NCI-H2196 treated with DMSO at 0.1 percent for 48 hours (cell line): ENCODE results near the gene CHCHD6.

Experiments used
- DNase-seq: peaks from one replicate; lab custom pipeline; 2025; ENCODE audit not compliant: unreplicated experiment; lab: John Stamatoyannopoulos, UW

The CHCHD6 gene

DNA sequence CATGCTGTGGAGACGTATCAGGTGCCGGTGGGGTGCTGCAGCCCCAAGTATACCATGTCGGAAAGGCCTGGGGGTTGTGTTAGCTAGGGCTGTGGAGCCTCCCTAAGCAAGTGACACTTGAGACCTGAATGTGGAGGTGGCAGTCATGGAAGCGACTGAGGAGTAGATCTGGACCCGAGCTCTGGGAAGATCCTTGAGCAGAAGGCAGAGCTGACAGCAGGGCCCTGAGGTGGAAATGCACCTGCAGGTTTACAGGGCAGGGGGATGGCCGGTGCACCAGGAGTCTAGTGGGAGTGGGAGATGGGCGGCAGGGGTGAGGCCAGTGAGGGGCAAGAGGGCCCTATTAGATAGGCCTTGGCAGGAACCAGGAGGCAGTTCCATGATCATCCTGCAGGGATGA is 187.1 kb downstream of the CHCHD6 start:
- DNase-seq: no peak

DNA sequence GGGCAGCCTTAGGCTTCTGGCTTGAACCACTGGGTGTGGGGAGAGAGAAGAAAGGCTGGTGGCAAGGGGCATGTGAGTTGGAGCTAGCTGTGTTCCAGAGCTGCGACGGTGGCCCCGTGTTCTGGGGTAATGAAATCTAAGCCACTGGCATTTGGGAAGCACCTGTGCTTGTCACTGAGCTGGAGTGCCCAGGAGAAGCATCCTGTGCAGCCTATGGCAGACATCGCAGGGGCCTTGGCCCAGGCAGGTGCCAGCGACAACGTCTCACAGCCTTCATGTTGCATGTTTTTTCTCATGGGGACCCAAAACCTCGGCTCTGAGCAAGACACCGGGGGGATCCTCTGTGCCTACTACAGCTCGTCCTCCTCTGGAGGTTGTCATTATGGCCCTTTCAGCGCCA is 187.8 kb downstream of the CHCHD6 start:
- DNase-seq: no peak

DNA sequence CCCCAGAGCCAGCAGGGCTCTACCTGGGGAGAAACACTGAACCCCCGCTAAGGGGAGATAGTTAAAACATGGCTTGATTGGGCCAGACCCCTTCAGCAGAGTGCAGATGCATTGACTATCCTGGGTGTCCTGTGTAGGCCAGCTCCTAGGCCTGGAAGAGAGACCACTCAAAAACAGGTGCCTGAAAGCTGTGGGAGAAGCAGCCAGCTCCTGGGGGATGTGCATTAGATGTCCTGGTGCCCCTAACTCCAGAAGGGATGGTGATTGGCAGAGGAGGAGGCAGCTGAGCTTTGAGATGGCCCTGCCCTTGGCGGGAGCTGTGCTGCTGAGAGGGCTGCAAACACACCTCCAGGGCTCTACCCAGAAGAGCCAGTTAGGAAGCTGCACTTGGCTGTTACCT is 189.6 kb downstream of the CHCHD6 start:
- no peak for DNase-seq

DNA sequence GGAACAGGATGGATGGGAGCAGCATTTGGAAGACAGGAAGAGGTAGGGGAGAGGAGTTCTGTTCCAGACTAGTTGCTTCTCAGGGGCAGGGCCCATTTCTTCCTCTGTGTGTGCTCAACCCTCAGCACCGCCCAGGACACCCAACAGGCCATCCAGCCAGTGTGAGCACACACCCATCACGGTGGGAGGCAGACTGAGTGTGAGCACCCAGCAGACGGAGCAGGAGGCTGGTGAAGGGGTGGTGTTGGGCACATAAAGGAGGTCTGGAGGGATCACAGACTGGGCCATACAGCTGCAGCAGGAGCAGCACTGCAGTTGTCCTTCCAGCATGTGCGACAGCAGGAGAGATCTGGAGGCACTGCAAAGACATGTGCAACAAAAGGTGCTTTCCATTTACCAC is 190.4 kb downstream of the CHCHD6 start:
- no peak for DNase-seq

DNA sequence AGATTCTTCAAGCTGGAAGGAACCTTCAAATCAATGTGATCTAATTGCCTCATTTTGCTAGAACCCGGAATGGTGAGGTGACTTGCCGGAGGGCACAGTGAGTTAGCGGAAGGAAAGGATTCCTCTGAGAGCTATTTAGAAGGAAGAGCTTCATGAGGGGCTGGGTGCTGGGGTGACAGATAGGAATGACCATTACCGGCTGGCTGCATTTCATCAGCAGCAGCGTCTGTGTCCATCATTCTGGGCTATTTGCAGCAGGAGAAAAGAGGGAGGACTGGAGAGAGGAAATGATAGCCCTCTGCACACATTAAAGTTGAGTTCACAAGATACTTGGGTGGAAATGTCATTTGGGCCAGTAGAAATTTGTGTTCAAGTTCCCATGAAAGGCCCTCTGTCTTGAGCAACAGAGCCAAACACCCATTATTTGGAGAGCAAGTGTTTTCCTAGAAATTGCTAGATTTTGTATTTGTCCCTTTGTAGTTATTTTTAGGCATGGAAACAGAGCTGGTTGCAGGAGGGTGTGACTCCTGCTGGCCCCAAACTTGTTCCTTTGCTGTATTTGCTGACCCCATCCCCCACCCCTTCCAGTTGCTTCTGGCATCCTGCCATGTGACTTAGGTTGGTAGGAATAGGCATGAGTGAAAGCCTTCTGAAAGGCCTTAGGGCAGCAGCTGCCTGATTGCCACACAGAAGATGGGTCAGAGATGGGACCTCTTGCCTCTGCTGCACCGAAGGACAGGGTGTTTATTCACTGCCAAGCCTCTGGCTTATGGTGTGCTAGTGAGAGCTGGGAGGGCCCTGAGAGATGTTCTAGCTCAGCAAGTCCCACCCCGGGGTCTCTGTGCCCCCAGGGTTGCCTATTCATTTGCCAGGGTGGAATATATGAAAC is 191.4 kb downstream of the CHCHD6 start:
- no peak for DNase-seq

DNA sequence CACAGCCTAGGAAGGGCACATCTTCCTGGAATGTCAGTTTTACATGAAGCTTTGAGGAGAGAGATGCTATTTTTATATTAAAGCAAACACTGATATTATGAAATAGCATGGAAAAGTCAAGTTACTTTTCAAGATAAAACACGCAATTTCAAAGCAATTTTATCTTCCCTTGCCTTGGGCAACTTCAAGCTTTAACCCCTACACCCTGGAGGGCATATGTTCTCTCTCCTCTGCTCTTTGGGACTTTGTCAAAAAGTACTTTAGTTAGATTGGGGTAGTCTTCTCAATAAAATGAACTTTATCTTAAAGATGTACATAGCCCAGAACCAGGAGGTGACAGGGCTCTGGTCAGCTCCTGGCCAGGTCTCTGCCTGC is 192.0 kb downstream of the CHCHD6 start:
- no peak for DNase-seq

DNA sequence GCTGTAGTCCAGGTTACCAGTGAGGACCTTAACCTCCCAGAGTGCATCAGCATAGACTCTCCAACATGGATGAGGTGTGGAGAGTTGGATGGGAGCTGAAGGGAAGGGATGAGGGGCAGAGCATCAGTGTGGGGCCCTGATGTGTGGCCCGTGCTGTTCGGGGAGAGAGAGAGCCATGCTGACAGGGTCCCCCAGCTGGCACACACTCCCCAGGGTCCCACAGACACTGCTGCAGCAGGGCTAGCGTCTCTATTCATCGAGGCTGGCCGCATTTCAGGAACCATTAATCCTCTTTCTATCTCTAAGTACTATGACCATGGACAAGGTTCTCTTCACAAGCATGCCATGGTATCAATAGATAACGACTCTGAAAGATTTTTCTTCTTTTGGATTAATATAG is 192.9 kb downstream of the CHCHD6 start:
- no peak for DNase-seq

DNA sequence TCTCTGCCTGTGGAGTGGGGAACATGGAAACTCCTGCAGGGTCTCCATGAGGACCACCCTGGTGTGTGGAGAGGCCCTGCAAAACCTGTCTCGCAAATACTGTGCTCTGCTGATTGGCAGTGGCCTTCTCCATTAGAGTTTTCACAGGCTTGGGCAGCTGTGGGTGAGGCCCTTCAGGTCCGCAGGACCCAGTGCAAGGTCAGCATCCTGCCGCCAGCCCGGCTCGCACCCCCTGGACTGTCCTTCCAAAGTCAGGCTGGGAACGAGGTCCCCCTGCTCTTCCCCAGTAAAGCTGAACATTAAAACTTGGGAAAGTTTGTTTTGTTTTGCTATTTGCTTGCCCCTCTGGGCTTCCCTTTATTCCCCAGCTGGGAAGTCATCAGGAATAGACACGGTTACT is 193.9 kb downstream of the CHCHD6 start:
- no peak for DNase-seq

DNA sequence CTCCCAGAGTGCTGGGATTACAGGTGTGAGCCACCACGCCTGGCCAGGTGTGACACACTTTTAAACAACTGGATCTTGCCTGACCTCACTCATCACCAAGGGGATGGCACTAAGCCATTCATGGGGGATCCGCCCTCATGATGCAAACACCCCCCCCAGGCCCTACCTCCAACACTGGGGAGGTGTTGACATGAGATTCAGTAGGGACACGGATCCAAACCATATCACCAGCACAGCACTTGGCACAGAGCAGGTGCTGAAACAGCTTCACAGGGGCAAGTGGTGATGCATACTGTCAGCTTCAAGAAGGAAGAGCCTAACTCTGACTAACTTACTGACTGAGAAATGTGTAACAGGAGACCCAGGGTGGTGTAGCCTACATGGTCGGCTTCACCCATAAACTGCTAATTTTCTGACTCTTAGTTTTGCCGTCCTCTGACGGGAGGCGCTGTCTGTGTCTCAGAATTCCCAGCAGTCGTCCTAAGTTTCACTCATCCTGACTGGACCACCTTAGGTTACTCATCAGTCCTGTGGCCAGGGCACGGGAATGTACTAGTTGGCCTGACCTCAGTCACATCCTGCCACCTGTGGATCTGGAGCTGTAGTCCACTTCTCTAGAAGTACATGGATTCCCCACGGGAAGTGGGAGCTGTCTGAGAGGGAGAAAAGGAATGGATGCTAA is 197.0 kb downstream of the CHCHD6 start:
- DNase-seq: no peak

DNA sequence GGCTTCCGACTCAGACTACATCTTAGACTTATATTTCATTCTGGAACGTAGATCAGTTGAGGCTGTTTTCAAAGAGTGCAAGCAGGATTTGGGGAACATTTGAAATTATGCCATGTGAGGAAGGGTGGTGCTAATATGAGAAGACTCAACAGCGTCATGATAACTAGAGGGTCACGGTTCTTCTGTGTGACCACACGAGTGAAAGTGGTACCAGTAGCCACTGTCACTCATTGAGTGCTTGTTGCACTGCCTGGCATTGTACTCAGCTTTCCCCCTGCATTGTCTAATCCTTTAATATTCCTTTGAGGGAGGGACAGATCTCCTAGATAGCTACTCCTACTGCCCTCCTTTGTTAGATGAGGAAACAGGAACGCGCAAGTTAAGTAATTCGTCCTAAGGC is 197.6 kb downstream of the CHCHD6 start:
- DNase-seq: no peak

DNA sequence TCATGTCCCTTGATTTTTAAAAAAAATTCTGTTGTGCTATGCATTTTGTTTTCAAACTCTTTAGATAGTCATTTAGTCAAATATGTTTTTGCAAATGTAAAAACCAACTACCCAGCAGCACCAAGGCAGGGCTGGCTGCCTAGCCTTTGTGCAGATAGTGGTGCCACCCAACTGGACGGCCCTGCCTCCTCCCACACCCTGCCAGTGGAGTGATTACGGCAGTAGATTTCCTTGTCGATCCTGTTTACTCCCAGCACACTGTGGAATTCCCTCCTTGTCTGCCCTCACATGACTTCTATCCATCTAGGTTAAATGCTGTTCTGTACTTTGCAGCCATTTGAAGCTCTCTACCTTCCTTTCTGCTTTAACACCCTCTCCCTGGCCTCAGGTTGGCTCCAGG is 199.5 kb downstream of the CHCHD6 start:
- no peak for DNase-seq

DNA sequence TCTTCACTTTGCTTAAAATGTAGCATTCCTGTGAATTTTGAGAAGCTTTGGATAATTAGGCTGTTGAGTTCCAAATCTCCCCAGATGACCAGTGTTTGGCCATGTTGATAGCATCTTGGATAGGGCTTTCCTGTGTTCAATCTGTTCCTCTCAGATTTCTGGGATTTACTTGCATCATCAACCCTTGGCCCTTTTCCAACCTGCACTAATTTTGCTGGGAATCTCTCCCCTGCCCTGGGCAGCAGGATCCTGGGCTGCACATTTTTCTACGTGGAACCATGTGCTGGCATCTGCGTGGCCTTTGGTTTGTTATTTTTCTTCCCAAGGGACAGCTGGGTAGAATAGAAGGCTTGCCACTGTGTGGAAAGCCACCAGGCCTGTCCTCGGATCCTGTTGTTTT is 203.5 kb downstream of the CHCHD6 start:
- DNase-seq: no peak

DNA sequence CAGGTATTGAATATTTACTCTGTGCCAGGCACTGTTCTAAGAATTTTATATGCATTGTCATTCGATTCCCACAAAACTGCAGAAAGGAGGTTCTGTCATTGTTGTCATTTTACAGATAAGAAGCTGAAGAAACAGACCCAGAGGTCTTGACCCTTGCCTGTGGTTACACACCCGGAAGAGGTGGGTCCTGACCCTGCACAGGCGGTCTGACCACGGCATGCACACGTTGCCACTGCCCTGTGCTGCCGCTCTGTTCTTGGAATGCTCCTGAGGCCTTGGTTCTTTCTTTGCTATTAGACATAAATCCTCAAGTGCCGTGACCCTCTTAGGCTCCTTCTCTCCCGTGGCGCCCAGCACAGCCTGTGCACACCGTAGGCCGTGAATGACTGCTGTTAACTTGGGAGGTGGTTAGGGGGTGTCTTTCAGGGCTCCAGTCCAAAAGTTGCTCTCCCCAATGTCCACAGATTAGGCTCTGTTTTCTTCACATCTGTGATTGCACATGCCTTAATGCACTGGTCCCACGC is 204.8 kb downstream of the CHCHD6 start:
- DNase-seq: no peak

DNA sequence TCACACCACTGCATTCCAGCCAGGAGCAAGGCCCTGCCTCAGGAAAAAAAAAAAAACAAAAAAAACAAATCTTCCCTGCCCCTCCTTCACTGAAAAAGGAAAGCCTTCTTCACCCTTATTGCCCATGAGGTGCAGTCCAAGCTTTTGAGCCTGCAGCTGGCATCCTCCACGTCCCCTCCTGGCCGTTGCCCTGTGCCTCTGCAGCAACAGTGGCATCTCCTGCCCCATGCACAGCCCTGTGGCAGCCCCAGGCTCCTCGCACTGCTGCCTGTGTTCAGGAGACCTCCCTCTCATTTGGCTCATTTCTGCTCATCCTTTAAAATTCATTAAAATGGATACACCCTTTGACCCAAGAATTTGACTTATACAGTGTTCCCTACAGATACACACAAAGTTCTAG is 206.2 kb downstream of the CHCHD6 start:
- no peak for DNase-seq

DNA sequence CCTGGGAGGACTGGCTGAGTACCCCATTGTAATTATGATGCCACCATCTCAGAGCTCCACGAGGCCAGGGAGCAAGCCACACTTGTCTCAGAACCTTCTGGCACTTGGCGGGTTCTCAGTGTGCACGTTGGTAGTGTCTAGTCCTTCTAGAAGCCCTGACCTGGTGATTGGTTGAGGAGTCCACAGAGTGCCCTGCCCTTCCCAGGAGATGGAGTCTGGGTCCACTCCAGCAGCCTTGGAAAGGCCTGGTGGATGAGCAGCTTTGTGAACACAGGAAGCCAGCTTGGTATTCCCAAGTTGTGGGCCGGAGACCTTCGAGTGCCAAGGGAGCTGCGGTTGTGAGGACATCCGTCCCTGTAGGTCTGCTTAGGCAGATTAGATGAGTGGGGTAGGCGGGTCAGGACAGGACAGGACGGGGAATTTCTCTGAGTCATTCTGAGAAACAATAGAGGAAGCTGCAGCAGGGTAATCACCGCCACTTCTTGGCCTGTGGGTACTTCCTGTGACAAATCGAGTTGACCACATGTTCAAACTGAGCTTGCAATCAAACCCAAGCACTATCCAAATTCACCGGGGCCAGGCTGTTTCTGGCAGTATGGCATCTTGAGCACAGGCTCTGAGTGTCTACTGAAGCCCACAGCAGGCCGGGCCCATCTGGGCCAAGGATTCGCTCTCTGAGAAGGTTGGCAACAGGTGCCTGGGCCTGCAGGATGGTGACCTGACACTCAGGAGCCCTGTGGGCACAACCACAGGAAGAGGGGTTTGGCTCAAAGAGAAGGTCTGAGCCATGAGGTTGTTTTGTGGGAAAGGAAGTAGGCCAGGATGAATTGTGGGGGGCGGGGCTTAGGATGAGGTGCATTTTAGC is 207.4 kb downstream of the CHCHD6 start:
- DNase-seq: peak; percentile 20

DNA sequence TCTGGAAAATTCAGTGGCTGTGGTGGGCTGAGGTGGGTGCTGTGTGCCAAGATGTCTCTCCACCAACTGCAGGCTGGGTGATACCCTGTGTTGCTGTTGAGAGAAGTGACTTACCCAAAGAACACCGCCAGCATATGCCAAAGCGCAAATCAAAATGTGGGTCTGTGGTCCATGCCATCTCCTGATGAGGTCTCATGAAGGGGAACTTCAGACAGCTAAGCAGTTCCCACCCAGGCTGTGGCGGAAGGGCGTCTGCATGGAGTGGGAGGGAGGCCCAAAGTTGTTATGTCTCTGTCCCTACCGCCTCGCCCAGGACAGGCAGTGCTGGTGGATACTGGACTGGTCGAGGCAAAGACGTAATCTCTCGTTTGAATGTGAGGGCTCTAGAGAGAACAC is 208.0 kb downstream of the CHCHD6 start:
- DNase-seq: no peak

DNA sequence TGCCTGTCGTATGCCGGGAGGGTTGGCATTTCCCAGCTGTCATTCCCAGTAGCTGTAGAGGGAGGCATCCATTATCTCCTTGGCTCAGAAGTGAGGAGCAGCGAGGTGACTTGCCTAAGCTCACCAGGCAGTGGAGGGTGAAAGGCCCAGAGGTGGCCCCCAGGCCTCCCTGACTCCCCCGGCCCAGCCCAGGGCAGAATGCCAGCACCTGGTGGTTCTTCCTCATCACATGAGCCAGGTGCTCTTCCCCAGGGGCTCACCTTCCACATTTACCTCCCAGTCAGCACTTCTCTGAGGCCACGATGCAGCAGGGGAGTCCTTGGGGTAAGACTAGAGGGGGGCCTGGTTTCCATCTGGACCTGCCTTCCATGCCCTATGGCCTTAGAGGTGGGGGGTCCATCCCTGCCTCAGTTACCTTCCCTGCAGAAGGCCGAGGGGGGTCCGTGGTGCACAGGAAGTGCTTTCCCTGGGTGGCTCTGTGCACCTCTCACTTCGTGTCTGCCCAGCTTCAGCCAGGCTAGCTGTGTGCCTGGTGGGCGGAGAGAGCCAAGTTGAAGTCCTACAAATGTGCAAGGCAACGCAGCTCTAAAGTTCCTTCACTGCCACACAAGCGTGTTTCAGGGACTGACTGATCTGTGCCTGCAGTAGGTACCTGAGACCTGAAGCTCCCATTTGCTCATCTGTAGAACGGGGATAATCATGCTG is 208.6 kb downstream of the CHCHD6 start:
- no peak for DNase-seq

DNA sequence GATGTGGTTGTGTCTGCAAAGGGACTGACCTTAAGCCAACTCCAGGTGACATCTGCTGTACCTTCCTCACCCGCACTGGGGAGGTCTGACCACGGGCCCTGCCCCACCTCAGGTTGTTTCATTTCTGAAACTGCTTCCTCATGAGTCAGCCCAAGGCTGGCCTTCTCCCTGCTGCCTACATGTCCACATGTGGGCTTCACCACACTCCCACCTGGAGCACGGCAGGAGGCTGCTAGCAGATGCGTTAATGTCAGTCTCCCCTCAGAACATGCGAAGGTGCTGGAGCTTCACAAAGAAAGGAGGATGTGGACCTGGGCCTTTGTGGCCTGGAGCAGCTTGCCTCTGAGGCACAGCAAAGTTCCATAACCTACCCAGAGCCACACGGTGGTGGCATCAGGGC is 209.5 kb downstream of the CHCHD6 start:
- DNase-seq: no peak

DNA sequence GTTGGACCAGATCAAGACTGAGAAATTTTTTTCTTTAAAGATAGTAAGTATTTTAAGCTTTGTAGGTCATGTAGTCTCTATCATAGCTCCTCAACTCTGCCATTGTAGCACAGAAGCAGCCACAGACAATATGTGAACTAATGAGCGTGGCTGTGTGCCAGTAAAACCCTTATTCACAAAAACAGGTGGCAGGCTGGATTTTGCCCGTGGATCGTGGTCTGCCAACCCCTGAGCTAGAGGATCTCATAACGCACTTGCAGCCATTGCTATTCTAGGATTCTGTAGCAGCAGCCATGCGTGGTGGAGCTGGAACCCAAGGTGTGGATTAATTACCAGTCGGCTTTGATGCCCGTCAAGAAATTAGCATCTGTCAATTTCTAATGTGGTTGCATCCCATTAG is 210.2 kb downstream of the CHCHD6 start:
- no peak for DNase-seq

DNA sequence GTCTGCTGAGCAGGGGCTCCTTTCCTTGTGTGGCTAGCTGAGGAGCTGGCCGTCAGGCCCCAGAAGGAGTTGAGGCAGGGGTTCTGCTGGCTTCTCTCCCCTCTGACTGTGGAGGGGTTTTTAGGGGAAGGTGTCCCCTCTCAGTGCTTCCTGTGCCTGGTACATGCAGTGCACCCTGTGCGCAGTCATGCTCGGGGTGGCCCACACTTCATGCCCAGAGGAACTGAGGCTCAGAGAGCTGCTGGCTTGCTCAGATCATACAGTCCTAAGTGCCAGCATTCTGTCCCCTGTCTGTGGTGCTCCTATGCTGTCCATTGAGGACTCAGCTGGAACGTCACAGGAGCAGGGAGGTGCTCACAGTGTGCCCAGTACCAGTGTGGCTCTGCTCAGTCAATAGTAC is 211.0 kb downstream of the CHCHD6 start:
- DNase-seq: no peak

DNA sequence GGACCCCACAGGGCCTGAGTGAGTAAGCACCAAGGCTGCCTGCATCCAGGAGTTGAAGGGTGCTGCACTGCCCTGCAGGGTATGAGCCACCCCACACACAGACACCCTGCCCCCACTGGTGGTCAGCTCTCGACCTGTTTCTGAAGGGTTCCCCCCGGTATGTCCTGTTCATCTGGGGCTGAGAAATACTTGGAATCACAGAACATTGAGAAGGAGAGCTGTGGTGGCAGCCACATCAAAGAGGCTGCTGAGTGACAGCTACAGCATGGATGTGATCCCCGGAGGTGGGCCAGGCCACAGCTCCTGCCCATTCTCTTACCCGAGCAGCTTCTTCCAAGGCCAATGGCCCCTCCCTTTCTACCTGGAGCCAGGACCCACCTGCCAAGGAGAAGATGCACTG is 212.5 kb downstream of the CHCHD6 start:
- no peak for DNase-seq
